ENCODE results near the gene NCBP2L. TPM values are rescaled to one million over a fixed set of nuclear protein-coding genes. Genes with fewer than 3 reads are reported as not detected.

Gene NCBP2L
- total RNA-seq, 4 donors from 2014 or later: not detected

- no peak for DNase-seq
- Histone ChIP-seq H3K27me3 (no peaks in the 10 kb centered on the region), H3K36me3 (no peaks in the 10 kb centered on the region), H3K27ac (no peak overlapping the region), H3K4me3 (no peak overlapping the region), H3K9me3 (no peaks in the 10 kb centered on the region), H3K4me1 (peaks cover 0 to 6% (median 2%) of the 10 kb centered on the region in 4 donors)
- TF ChIP-seq, protein P1, sequence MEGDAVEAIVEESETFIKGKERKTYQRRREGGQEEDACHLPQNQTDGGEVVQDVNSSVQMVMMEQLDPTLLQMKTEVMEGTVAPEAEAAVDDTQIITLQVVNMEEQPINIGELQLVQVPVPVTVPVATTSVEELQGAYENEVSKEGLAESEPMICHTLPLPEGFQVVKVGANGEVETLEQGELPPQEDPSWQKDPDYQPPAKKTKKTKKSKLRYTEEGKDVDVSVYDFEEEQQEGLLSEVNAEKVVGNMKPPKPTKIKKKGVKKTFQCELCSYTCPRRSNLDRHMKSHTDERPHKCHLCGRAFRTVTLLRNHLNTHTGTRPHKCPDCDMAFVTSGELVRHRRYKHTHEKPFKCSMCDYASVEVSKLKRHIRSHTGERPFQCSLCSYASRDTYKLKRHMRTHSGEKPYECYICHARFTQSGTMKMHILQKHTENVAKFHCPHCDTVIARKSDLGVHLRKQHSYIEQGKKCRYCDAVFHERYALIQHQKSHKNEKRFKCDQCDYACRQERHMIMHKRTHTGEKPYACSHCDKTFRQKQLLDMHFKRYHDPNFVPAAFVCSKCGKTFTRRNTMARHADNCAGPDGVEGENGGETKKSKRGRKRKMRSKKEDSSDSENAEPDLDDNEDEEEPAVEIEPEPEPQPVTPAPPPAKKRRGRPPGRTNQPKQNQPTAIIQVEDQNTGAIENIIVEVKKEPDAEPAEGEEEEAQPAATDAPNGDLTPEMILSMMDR (IDR thresholded peaks at IDR 0.05): no peak
- no peak for TF ChIP-seq EP300 (IDR thresholded peaks at IDR 0.05; ENCODE audit: low read depth)
- no peak for TF ChIP-seq POLR2AphosphoS5 (IDR thresholded peaks at IDR 0.05)
- in situ Hi-C loops (cut with MboI; ENCODE audit: low pct_ligation_motif_present in 1 of 4, low pct_unique_long_range_greater_than_20kb in 1 of 4, low sequenced_read_pairs in 3 of 4): no loop called here
- intact Hi-C loops (cut with DNase I; ENCODE audit: low total_unique reads): no loop called here
- 32% methylated on average over 1 of the region's 1 CpG; no CpG with 5 or more reads in 1 of the 2 donors for WGBS, 2 donors (ENCODE audit: low coverage in 1 of 2)
Observed at GRCh38 chrX:107829878-107830277, 52.3 kb downstream of the NCBP2L start.

DNA sequence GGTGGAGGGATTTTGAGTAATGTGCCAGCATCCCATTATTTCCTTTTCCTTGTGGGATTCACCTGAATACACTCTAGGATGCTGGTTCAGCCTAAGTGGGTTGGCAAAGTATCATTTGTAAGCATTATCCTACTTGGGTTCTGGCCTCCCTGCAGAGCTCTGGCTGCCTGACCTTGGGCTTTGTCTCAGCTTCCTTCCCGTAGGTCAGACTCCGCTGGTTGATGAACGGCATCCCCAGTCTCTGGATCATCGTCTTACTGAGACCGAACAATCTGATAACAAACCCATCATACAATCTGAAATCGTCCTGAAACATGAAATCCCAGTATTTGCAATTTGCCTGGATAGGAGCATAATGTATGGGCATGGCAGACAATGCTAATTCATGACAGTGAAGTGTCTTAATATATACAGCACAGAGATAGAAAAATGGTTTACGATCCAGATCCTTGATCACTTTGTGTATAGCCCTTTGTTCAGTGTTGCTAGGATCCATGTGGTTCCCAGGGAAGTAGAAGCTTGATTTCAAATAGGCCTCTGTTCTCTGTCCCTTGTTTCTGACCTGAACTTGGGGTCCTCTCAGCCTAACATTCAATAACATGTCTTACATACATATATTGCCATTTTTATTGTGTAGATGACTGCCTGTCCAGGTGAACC is 53.7 kb downstream of the NCBP2L start:
- H3K27me3 ChIP-seq: no peaks in the 10 kb centered on the region
- no peak for DNase-seq
- 85% methylated on average over 7 of the region's 7 CpGs; no CpG with 5 or more reads in 1 of the 2 donors for WGBS, 2 donors (ENCODE audit: low coverage in 1 of 2)
- TF ChIP-seq, protein P1 (IDR thresholded peaks at IDR 0.05): no peak
- TF ChIP-seq EP300 (IDR thresholded peaks at IDR 0.05; ENCODE audit: low read depth): no peak
- no peak for TF ChIP-seq POLR2AphosphoS5 (IDR thresholded peaks at IDR 0.05)
- no peak for TF ChIP-seq POLR2A (IDR thresholded peaks at IDR 0.05)
- no peak overlapping the region for H3K4me3 ChIP-seq
- H3K4me1 ChIP-seq: peaks cover 0 to 6% (median 2%) of the 10 kb centered on the region in 4 donors
- no peak overlapping the region for H3K27ac ChIP-seq
- no peaks in the 10 kb centered on the region for H3K36me3 ChIP-seq
- in situ Hi-C loops (cut with MboI; ENCODE audit: low pct_ligation_motif_present in 1 of 4, low pct_unique_long_range_greater_than_20kb in 1 of 4, low sequenced_read_pairs in 3 of 4) (no loop called here), intact Hi-C loops (cut with DNase I; ENCODE audit: low total_unique reads) (no loop called here)
- H3K9me3 ChIP-seq: no peaks in the 10 kb centered on the region

- no peak overlapping the region for H3K27ac ChIP-seq
- WGBS, 2 donors (ENCODE audit: low coverage in 1 of 2): 72 to 75% methylated on average over 1 to 3 of the region's 3 CpGs
- no peaks in the 10 kb centered on the region for H3K9me3 ChIP-seq
- no peaks in the 10 kb centered on the region for H3K36me3 ChIP-seq
- DNase-seq: no peak
- in situ Hi-C loops (cut with MboI; ENCODE audit: low pct_ligation_motif_present in 1 of 4, low pct_unique_long_range_greater_than_20kb in 1 of 4, low sequenced_read_pairs in 3 of 4): no loop called here
- H3K4me1 ChIP-seq: no peaks in the 10 kb centered on the region
- no peak for TF ChIP-seq EP300 (IDR thresholded peaks at IDR 0.05; ENCODE audit: low read depth)
- no peak for TF ChIP-seq POLR2AphosphoS5 (IDR thresholded peaks at IDR 0.05)
- TF ChIP-seq, protein P1 (IDR thresholded peaks at IDR 0.05): no peak
- no peak for TF ChIP-seq POLR2A (IDR thresholded peaks at IDR 0.05)
- no peaks in the 10 kb centered on the region for H3K27me3 ChIP-seq
- intact Hi-C loops (cut with DNase I; ENCODE audit: low total_unique reads): no loop called here
- no peak overlapping the region for H3K4me3 ChIP-seq
Observed at GRCh38 chrX:107834275-107835201, 57.0 kb downstream of the NCBP2L start.

DNA sequence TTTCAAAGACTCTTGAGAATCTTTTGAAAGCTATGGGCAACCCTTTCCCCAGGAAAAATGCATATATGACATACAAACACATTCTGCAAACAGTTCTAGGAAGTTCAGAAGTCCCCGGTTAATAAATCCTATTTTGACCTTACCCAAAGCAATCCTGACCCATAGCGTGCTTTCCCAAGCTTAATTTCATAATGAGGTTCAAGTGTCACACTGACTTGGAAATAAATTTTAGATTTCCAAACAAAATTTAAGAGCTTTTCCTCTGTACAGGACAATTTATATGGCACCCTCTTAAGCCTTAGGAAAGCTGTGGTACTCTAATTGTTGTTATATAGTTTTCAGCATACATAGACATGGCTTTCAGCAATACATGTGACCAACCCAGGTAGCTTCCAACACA is 59.4 kb downstream of the NCBP2L start:
- H3K9me3 ChIP-seq: no peaks in the 10 kb centered on the region
- H3K4me3 ChIP-seq: no peak overlapping the region
- H3K27me3 ChIP-seq: no peaks in the 10 kb centered on the region
- TF ChIP-seq POLR2A (IDR thresholded peaks at IDR 0.05) (no peak), EP300 (IDR thresholded peaks at IDR 0.05; ENCODE audit: low read depth) (no peak), POLR2AphosphoS5 (IDR thresholded peaks at IDR 0.05) (no peak)
- TF ChIP-seq, protein P1 (IDR thresholded peaks at IDR 0.05): no peak
- H3K36me3 ChIP-seq: no peaks in the 10 kb centered on the region
- H3K27ac ChIP-seq: no peak overlapping the region
- 67 to 71% methylated on average over 1 to 2 of the region's 2 CpGs for WGBS, 2 donors (ENCODE audit: low coverage in 1 of 2)
- DNase-seq: no peak
- in situ Hi-C loops (cut with MboI; ENCODE audit: low pct_ligation_motif_present in 1 of 4, low pct_unique_long_range_greater_than_20kb in 1 of 4, low sequenced_read_pairs in 3 of 4): no loop called here
- no peaks in the 10 kb centered on the region for H3K4me1 ChIP-seq
- intact Hi-C loops (cut with DNase I; ENCODE audit: low total_unique reads): no loop called here
